ENCODE measurements around the gene KIF1A. TPM values are rescaled to one million over a fixed set of nuclear protein-coding genes. Genes with fewer than 3 reads are reported as not detected.

The KIF1A gene
- total RNA-seq, 2 experiments from 2014 or later, result 3.3 to 3.8 TPM

GRCh38 chr2:240725266-240725665 lies 94.8 kb downstream of the KIF1A start:
- POLR2A ChIA-PET, result no interaction called here
- no peak for DNase-seq
- Mint-ChIP-seq H3K36me3 (no peaks in the 10 kb centered on the region), H3K27me3 (no peaks in the 10 kb centered on the region), H3K9me3 (no peaks in the 10 kb centered on the region), H3K27ac (no peak overlapping the region), H3K4me3 (no peak overlapping the region), H3K4me1 (ENCODE audit: low read depth) (no peaks in the 10 kb centered on the region)
- intact Hi-C loops (cut with micrococcal nuclease), result no loop called here
- CTCF ChIA-PET, result interaction anchor here (1.1 kb wide), 1 partner anchor 211 kb away, joined by 4 read pairs; no protein-coding TSS in a partner anchor

GRCh38 chr2:240724431-240724830 lies 95.6 kb downstream of the KIF1A start:
- H3K27ac Mint-ChIP-seq, result no peak overlapping the region
- intact Hi-C loops (cut with micrococcal nuclease), result no loop called here
- DNase-seq, result no peak
- no peaks in the 10 kb centered on the region for H3K36me3 Mint-ChIP-seq
- ChIA-PET POLR2A (no interaction called here), CTCF (interaction anchor here (1.1 kb wide), 1 partner anchor 210 kb away, joined by 4 read pairs; no protein-coding TSS in a partner anchor)
- no peaks in the 10 kb centered on the region for H3K9me3 Mint-ChIP-seq
- no peak overlapping the region for H3K4me3 Mint-ChIP-seq
- H3K4me1 Mint-ChIP-seq (ENCODE audit: low read depth), result no peaks in the 10 kb centered on the region
- no peaks in the 10 kb centered on the region for H3K27me3 Mint-ChIP-seq

- Mint-ChIP-seq H3K4me3 (no peak overlapping the region), H3K4me1 (ENCODE audit: low read depth) (no peaks in the 10 kb centered on the region), H3K9me3 (no peaks in the 10 kb centered on the region), H3K36me3 (no peaks in the 10 kb centered on the region), H3K27ac (no peak overlapping the region), H3K27me3 (no peaks in the 10 kb centered on the region)
- ChIA-PET POLR2A (no interaction called here), CTCF (interaction anchor here (1.4 kb wide), 1 partner anchor 210 kb away, joined by 4 read pairs; no protein-coding TSS in a partner anchor)
- intact Hi-C loops (cut with micrococcal nuclease), result no loop called here
- DNase-seq, result no peak
Measured at GRCh38 chr2:240723851-240724250, 96.2 kb downstream of the KIF1A start.

GRCh38 chr2:240722796-240723735 lies 97.0 kb downstream of the KIF1A start:
- Mint-ChIP-seq H3K27ac (no peak overlapping the region), H3K27me3 (no peaks in the 10 kb centered on the region), H3K9me3 (no peaks in the 10 kb centered on the region), H3K36me3 (no peaks in the 10 kb centered on the region), H3K4me3 (no peak overlapping the region), H3K4me1 (ENCODE audit: low read depth) (no peaks in the 10 kb centered on the region)
- no peak for DNase-seq
- CTCF ChIA-PET, result interaction anchor here (1.4 kb wide), 1 partner anchor 209 kb away, joined by 4 read pairs; no protein-coding TSS in a partner anchor
- POLR2A ChIA-PET, result no interaction called here
- intact Hi-C loops (cut with micrococcal nuclease), result no loop called here

- POLR2A ChIA-PET, result no interaction called here
- H3K9me3 Mint-ChIP-seq, result no peaks in the 10 kb centered on the region
- DNase-seq, result no peak
- no peak overlapping the region for H3K4me3 Mint-ChIP-seq
- H3K36me3 Mint-ChIP-seq, result no peaks in the 10 kb centered on the region
- H3K27me3 Mint-ChIP-seq, result no peaks in the 10 kb centered on the region
- intact Hi-C loops (cut with micrococcal nuclease), result no loop called here
- CTCF ChIA-PET, result interaction anchor here (0.6 kb wide), 1 partner anchor 1278 kb away, joined by 3 read pairs; no protein-coding TSS in a partner anchor
- no peak overlapping the region for H3K27ac Mint-ChIP-seq
- no peaks in the 10 kb centered on the region for H3K4me1 Mint-ChIP-seq (ENCODE audit: low read depth)
Measured at GRCh38 chr2:240722376-240722775, 97.6 kb downstream of the KIF1A start.

- H3K27ac Mint-ChIP-seq, result no peak overlapping the region
- ChIA-PET CTCF (interaction anchor here (0.6 kb wide), 1 partner anchor 1277 kb away, joined by 3 read pairs; no protein-coding TSS in a partner anchor), POLR2A (no interaction called here)
- H3K36me3 Mint-ChIP-seq, result no peaks in the 10 kb centered on the region
- H3K4me1 Mint-ChIP-seq (ENCODE audit: low read depth), result no peaks in the 10 kb centered on the region
- no peaks in the 10 kb centered on the region for H3K9me3 Mint-ChIP-seq
- H3K27me3 Mint-ChIP-seq, result no peaks in the 10 kb centered on the region
- no peak overlapping the region for H3K4me3 Mint-ChIP-seq
- intact Hi-C loops (cut with micrococcal nuclease), result no loop called here
- DNase-seq, result no peak
Measured at GRCh38 chr2:240721596-240722180, 98.3 kb downstream of the KIF1A start.

GRCh38 chr2:240720686-240721595 lies 99.1 kb downstream of the KIF1A start:
- Mint-ChIP-seq H3K9me3 (no peaks in the 10 kb centered on the region), H3K4me1 (ENCODE audit: low read depth) (no peaks in the 10 kb centered on the region), H3K27me3 (no peaks in the 10 kb centered on the region), H3K27ac (no peak overlapping the region), H3K4me3 (no peak overlapping the region), H3K36me3 (no peaks in the 10 kb centered on the region)
- POLR2A ChIA-PET, result no interaction called here
- no peak for DNase-seq
- CTCF ChIA-PET, result no interaction called here
- intact Hi-C loops (cut with micrococcal nuclease), result no loop called here

- POLR2A ChIA-PET, result no interaction called here
- H3K9me3 Mint-ChIP-seq, result no peaks in the 10 kb centered on the region
- no peaks in the 10 kb centered on the region for H3K27me3 Mint-ChIP-seq
- intact Hi-C loops (cut with micrococcal nuclease), result no loop called here
- no peak for DNase-seq
- no peak overlapping the region for H3K4me3 Mint-ChIP-seq
- no peaks in the 10 kb centered on the region for H3K4me1 Mint-ChIP-seq (ENCODE audit: low read depth)
- CTCF ChIA-PET, result no interaction called here
- H3K36me3 Mint-ChIP-seq, result no peaks in the 10 kb centered on the region
- H3K27ac Mint-ChIP-seq, result no peak overlapping the region
Measured at GRCh38 chr2:240719676-240720545, 100.1 kb downstream of the KIF1A start.

- intact Hi-C loops (cut with micrococcal nuclease), result no loop called here
- no peak for DNase-seq
- no peaks in the 10 kb centered on the region for H3K36me3 Mint-ChIP-seq
- H3K27me3 Mint-ChIP-seq, result no peaks in the 10 kb centered on the region
- H3K27ac Mint-ChIP-seq, result no peak overlapping the region
- no peaks in the 10 kb centered on the region for H3K4me1 Mint-ChIP-seq (ENCODE audit: low read depth)
- POLR2A ChIA-PET, result no interaction called here
- CTCF ChIA-PET, result no interaction called here
- no peaks in the 10 kb centered on the region for H3K9me3 Mint-ChIP-seq
- H3K4me3 Mint-ChIP-seq, result no peak overlapping the region
Measured at GRCh38 chr2:240718896-240719490, 101.0 kb downstream of the KIF1A start.

- H3K27ac Mint-ChIP-seq, result no peak overlapping the region
Measured at GRCh38 chr2:240717681-240718581, 102.1 kb downstream of the KIF1A start.

More at GRCh38 chr2:240717681-240718581, 102.1 kb downstream of the KIF1A start:
- POLR2A ChIA-PET, result no interaction called here
- CTCF ChIA-PET, result no interaction called here
- intact Hi-C loops (cut with micrococcal nuclease), result no loop called here
- Mint-ChIP-seq H3K27me3 (no peaks in the 10 kb centered on the region), H3K9me3 (no peaks in the 10 kb centered on the region), H3K36me3 (no peaks in the 10 kb centered on the region), H3K4me1 (ENCODE audit: low read depth) (no peaks in the 10 kb centered on the region), H3K4me3 (no peak overlapping the region)
- no peak for DNase-seq
